GM19193 (cell line): Measurements from ENCODE around the gene ITGA7.

Experiments used
- POLR2A ChIP-seq: IDR thresholded peaks from 4 replicates; pipeline ENCODE4 v1.6.1; 2011; ENCODE audit not compliant: insufficient read depth, insufficient read length; ENCODE audit errors: extremely low read depth

The ITGA7 gene

GRCh38 chr12:55700255-55701018 lies 7.3 kb downstream of the ITGA7 start:
- TF ChIP-seq POLR2A: no peak

- TF ChIP-seq POLR2A: no peak
These were observed 8.1 kb downstream of the ITGA7 start for GRCh38 chr12:55699471-55700055.

GRCh38 chr12:55698965-55699364 lies 8.7 kb downstream of the ITGA7 start:
- no peak for TF ChIP-seq POLR2A

- no peak for TF ChIP-seq POLR2A
These were observed 9.3 kb downstream of the ITGA7 start for GRCh38 chr12:55698241-55698955.

- no peak for TF ChIP-seq POLR2A
These were observed 10.0 kb downstream of the ITGA7 start for GRCh38 chr12:55697686-55698085.

- no peak for TF ChIP-seq POLR2A
These were observed 10.8 kb downstream of the ITGA7 start for GRCh38 chr12:55696796-55697462.

GRCh38 chr12:55696141-55696540 lies 11.6 kb downstream of the ITGA7 start:
- TF ChIP-seq POLR2A: no peak

- no peak for TF ChIP-seq POLR2A
These were observed 12.4 kb downstream of the ITGA7 start for GRCh38 chr12:55695349-55695748.

GRCh38 chr12:55694651-55695050 lies 13.1 kb downstream of the ITGA7 start:
- no peak for TF ChIP-seq POLR2A

- no peak for TF ChIP-seq POLR2A
These were observed 13.6 kb downstream of the ITGA7 start for GRCh38 chr12:55694188-55694515.

- no peak for TF ChIP-seq POLR2A
These were observed 14.1 kb downstream of the ITGA7 start for GRCh38 chr12:55693323-55694187.

GRCh38 chr12:55692631-55693322 lies 14.9 kb downstream of the ITGA7 start:
- no peak for TF ChIP-seq POLR2A

- no peak for TF ChIP-seq POLR2A
These were observed 18.7 kb downstream of the ITGA7 start for GRCh38 chr12:55688716-55689655.
